Type B pancreatic cell (in vitro differentiated cells): ENCODE measurements around the gene GALNT1. TPM values are rescaled to one million over a fixed set of nuclear protein-coding genes. Genes with fewer than 3 reads are reported as not detected.

Experiments used
- DNase-seq: peaks from one replicate; pipeline ENCODE4 v3.0.0; 2021; ENCODE audit warnings: mixed read lengths; ENCODE audit not compliant: unreplicated experiment; ENCODE audit errors: extremely low spot score
- H3K27ac Mint-ChIP-seq: 2 replicates; pipeline ENCODE4 v1.8.0; 2021; ENCODE audit warnings: mild to moderate bottlenecking, mixed read lengths
- H3K27me3 Mint-ChIP-seq: 2 replicates; pipeline ENCODE4 v1.8.0; 2021; ENCODE audit warnings: mixed read lengths
- H3K36me3 Mint-ChIP-seq: 2 replicates; pipeline ENCODE4 v1.8.0; 2021; ENCODE audit warnings: mixed read lengths
- H3K4me1 Mint-ChIP-seq: one replicate; pipeline ENCODE4 v1.8.0; 2021; ENCODE audit warnings: mixed read lengths; ENCODE audit not compliant: unreplicated experiment
- H3K4me3 Mint-ChIP-seq: 2 replicates; pipeline ENCODE4 v1.8.0; 2021; ENCODE audit warnings: mild to moderate bottlenecking, mixed read lengths
- H3K9me3 Mint-ChIP-seq: 2 replicates; pipeline ENCODE4 v1.8.0; 2021; ENCODE audit warnings: mixed read lengths
- total RNA-seq: library from RNA; stranded (reverse); gene quantifications from 2 replicates; pipeline ENCODE4 v1.2.1, GENCODE V29; 2021; ENCODE audit warnings: low replicate concordance
- TF ChIP-seq, protein P1 (sequence below): fragments of 200-600 bp; sonication (generic); conservative IDR thresholded peaks from 2 replicates; pipeline ENCODE4 v1.5.0; 2021; ENCODE audit warnings: antibody characterized with exemption, mild to moderate bottlenecking

Gene GALNT1
- total RNA-seq, 1 donor from 2014 or later: 92.1 TPM

DNA sequence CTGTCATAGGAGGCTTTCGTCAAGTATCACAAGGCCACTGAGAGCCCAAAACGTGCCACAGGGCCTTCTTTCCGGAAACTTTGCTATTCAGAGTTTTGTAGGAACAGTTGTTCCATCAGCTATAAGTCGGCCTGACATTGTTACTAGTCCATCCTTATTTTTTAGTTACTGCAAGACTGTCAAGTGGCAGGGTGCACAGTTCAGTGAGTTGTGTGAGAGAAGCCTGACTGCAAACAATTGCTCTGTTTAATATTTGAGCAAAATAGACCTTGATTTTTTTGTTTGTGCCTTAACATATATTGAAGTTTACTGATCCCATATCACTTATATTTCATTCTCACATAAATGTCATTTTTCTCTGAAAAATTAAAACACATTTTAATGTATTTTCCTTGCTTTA lies 110.1 kb downstream of the GALNT1 start:
- no peak overlapping the region for H3K4me3 Mint-ChIP-seq
- H3K4me1 Mint-ChIP-seq: no peaks in the 10 kb centered on the region
- no peaks in the 10 kb centered on the region for H3K9me3 Mint-ChIP-seq
- no peaks in the 10 kb centered on the region for H3K27me3 Mint-ChIP-seq
- no peak overlapping the region for H3K27ac Mint-ChIP-seq
- H3K36me3 Mint-ChIP-seq: peaks cover 11% of the 10 kb centered on the region
- TF ChIP-seq, protein P1, sequence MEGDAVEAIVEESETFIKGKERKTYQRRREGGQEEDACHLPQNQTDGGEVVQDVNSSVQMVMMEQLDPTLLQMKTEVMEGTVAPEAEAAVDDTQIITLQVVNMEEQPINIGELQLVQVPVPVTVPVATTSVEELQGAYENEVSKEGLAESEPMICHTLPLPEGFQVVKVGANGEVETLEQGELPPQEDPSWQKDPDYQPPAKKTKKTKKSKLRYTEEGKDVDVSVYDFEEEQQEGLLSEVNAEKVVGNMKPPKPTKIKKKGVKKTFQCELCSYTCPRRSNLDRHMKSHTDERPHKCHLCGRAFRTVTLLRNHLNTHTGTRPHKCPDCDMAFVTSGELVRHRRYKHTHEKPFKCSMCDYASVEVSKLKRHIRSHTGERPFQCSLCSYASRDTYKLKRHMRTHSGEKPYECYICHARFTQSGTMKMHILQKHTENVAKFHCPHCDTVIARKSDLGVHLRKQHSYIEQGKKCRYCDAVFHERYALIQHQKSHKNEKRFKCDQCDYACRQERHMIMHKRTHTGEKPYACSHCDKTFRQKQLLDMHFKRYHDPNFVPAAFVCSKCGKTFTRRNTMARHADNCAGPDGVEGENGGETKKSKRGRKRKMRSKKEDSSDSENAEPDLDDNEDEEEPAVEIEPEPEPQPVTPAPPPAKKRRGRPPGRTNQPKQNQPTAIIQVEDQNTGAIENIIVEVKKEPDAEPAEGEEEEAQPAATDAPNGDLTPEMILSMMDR: no peak
- DNase-seq: no peak

- Mint-ChIP-seq H3K36me3 (peaks cover 16% of the 10 kb centered on the region), H3K27me3 (no peaks in the 10 kb centered on the region), H3K9me3 (no peaks in the 10 kb centered on the region), H3K4me3 (no peak overlapping the region), H3K27ac (no peak overlapping the region), H3K4me1 (no peaks in the 10 kb centered on the region)
- DNase-seq: no peak
- TF ChIP-seq, protein P1: no peak
Measured at GRCh38 chr18:35692866-35693265, 111.3 kb downstream of the GALNT1 start.

DNA sequence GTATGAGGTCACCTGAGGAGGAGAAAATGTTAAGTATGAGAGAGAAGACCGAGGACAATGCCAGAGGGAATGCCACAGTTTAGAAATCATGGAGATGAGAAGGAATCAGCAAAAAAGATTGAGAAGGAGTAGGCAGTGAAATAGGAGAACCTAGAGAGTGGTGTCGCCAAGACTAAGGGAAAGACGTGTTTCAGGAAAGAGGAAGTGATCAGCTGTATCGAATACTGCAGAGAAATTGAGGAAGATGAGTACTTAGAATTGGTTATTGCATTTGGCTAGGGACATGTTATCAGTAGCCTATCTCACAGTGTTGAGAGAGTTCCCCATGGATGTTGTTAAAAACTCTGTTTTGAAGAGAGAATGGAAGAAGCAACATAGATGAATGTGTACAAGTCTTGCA lies 112.3 kb downstream of the GALNT1 start:
- Mint-ChIP-seq H3K27ac (no peak overlapping the region), H3K4me3 (no peak overlapping the region), H3K27me3 (no peaks in the 10 kb centered on the region), H3K9me3 (no peaks in the 10 kb centered on the region), H3K36me3 (peaks cover 11% of the 10 kb centered on the region), H3K4me1 (no peaks in the 10 kb centered on the region)
- TF ChIP-seq, protein P1: no peak
- no peak for DNase-seq

DNA sequence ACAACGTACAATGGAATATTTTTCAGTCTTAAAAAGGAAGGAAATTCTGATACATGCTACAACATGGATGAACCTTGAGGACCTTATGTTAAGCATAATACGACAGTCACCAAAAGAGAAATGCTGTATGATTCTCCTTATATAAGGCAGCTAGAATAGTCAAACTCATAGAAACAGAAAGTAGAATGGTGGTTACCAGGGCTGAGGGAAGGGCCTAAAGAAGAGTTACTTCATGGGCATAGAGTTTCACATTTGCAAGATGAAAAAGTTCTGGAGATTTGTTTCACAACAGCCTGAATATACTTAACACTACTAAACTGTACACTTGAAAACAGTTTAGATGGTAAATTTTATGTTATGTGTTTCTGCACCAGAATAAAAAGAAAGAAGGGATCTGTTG lies 113.3 kb downstream of the GALNT1 start:
- no peaks in the 10 kb centered on the region for H3K9me3 Mint-ChIP-seq
- H3K36me3 Mint-ChIP-seq: peaks cover 15% of the 10 kb centered on the region
- H3K27me3 Mint-ChIP-seq: no peaks in the 10 kb centered on the region
- TF ChIP-seq, protein P1: no peak
- H3K4me3 Mint-ChIP-seq: no peak overlapping the region
- H3K4me1 Mint-ChIP-seq: no peaks in the 10 kb centered on the region
- no peak for DNase-seq
- no peak overlapping the region for H3K27ac Mint-ChIP-seq

GRCh38 chr18:35695384-35695783 lies 113.8 kb downstream of the GALNT1 start:
- TF ChIP-seq, protein P1: no peak
- H3K9me3 Mint-ChIP-seq: no peaks in the 10 kb centered on the region
- no peak for DNase-seq
- H3K27me3 Mint-ChIP-seq: no peaks in the 10 kb centered on the region
- no peak overlapping the region for H3K27ac Mint-ChIP-seq
- peaks cover 18% of the 10 kb centered on the region for H3K36me3 Mint-ChIP-seq
- no peaks in the 10 kb centered on the region for H3K4me1 Mint-ChIP-seq
- no peak overlapping the region for H3K4me3 Mint-ChIP-seq

DNA sequence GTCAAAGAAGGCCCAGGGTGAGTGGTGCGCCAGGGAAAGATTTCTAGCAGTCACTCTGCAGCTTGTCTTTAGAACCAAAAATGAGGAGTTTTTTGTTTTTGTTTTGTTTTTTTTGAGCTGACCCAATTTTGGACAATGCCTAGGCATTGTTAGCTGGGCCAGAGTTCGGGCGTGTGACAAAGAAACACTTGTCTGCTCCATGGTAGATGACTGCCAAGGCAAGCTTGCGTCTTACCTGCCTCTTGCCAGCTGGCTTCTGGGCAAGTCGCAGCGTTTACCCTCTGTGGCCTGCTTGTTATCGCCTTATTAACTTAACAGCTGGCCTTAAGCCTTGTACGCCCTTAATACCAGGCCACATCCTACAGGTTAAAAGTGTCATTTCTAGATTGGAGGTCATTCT lies 114.3 kb downstream of the GALNT1 start:
- no peaks in the 10 kb centered on the region for H3K9me3 Mint-ChIP-seq
- no peaks in the 10 kb centered on the region for H3K27me3 Mint-ChIP-seq
- H3K4me3 Mint-ChIP-seq: no peak overlapping the region
- peaks cover 16% of the 10 kb centered on the region for H3K36me3 Mint-ChIP-seq
- no peak for DNase-seq
- H3K4me1 Mint-ChIP-seq: no peaks in the 10 kb centered on the region
- TF ChIP-seq, protein P1: no peak
- H3K27ac Mint-ChIP-seq: no peak overlapping the region
